GM21528 (cell line): ENCODE results near the gene NPFFR2.
"Not testable (repeated sequence)": the region's sequence is repeated elsewhere in the genome, so short reads cannot be mapped to it uniquely, and the experiment has no call there.

Experiments
- ATAC-seq: cut with Tn5 transposase; IDR thresholded peaks from one replicate; pipeline ENCODE4 v1.9.1; 2021; ENCODE audit warnings: mild to moderate bottlenecking, moderate library complexity; ENCODE audit not compliant: unreplicated experiment, low FRiP score

Gene NPFFR2

GRCh38 chr4:72110886-72111285 lies 79.1 kb downstream of the NPFFR2 start:
- ATAC-seq, result no peak

- no peak for ATAC-seq
Observed at GRCh38 chr4:72111863-72112262, 80.1 kb downstream of the NPFFR2 start.

- peak; percentile 93 for ATAC-seq
Observed at GRCh38 chr4:72112514-72113156, 80.8 kb downstream of the NPFFR2 start.

- no peak for ATAC-seq
Observed at GRCh38 chr4:72118017-72118416, 86.2 kb downstream of the NPFFR2 start.

- no peak for ATAC-seq
Observed at GRCh38 chr4:72119946-72120345, 88.1 kb downstream of the NPFFR2 start.

- no peak for ATAC-seq
Observed at GRCh38 chr4:72128741-72129140, 96.9 kb downstream of the NPFFR2 start.

GRCh38 chr4:72136429-72136828 lies 104.6 kb downstream of the NPFFR2 start:
- no peak for ATAC-seq

GRCh38 chr4:72139997-72140396 lies 108.2 kb downstream of the NPFFR2 start:
- not testable (repeated sequence) for ATAC-seq

GRCh38 chr4:72144241-72144640 lies 112.4 kb downstream of the NPFFR2 start:
- no peak for ATAC-seq

GRCh38 chr4:72152731-72153130 lies 120.9 kb downstream of the NPFFR2 start:
- ATAC-seq, result no peak

GRCh38 chr4:72153634-72154033 lies 121.8 kb downstream of the NPFFR2 start:
- ATAC-seq, result not testable (repeated sequence)

GRCh38 chr4:72169285-72169684 lies 137.5 kb downstream of the NPFFR2 start:
- ATAC-seq, result not testable (repeated sequence)

- ATAC-seq, result no peak
Observed at GRCh38 chr4:72169861-72170260, 138.1 kb downstream of the NPFFR2 start.

GRCh38 chr4:72171761-72172160 lies 140.0 kb downstream of the NPFFR2 start:
- no peak for ATAC-seq

- ATAC-seq, result no peak
Observed at GRCh38 chr4:72179342-72179741, 147.5 kb downstream of the NPFFR2 start.

GRCh38 chr4:72186714-72187113 lies 154.9 kb downstream of the NPFFR2 start:
- no peak for ATAC-seq

GRCh38 chr4:72194046-72194445 lies 162.2 kb downstream of the NPFFR2 start:
- no peak for ATAC-seq

- no peak for ATAC-seq
Observed at GRCh38 chr4:72194453-72194852, 162.7 kb downstream of the NPFFR2 start.
